Islet of Langerhans (tissue), 1 donor: ENCODE results near the gene FATE1.
A peak's percentile ranks its signal among the peaks of the same experiment; 100 is the strongest.

Experiments used
- FAIRE-seq: peaks from one replicate; lab custom pipeline; 2011; peaks lifted over from hg19 to GRCh38; lab: Jason Lieb, UNC

Gene FATE1

GRCh38 chrX:151743651-151744470 is 28.0 kb downstream of the FATE1 start:
- no peak for FAIRE-seq

DNA sequence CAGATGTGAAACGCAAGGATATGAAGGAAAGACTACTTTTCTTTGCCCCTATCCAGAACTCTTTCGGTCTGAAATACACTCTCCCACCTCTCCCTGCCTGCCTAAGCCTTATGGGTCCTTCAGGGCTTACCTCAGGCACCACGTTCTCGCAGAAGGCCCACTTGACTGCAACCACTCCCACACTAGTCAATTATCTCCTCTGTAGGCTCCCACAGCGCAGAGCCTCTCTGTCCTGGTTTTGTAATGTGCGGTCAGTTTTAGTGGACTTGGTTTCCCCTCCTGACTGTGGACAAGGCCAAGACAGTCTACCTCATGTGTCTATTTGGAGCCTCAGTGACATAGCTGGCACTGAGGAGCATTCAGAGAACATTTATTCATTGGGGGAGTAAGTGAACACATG is 29.8 kb downstream of the FATE1 start:
- no peak for FAIRE-seq

DNA sequence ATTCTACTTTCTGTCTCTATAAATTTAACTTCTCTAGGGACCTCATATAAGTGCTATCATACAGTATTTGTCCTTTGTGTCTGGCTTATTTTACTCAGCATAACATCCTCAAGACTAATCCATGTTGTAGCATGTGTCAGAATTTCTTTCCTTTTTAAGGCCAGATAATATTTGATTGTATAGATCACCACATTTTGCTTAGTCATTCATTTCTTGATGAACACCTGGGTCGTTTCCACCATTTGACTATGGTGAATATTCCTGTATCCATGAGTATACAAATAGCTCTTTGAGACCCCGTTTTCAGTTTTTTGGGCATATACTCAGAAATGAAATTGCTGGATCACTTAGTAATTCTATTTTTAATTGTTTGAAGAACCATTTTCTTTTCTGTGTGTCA is 30.7 kb downstream of the FATE1 start:
- FAIRE-seq, result no peak

- no peak for FAIRE-seq
These were observed 34.7 kb downstream of the FATE1 start for GRCh38 chrX:151750511-151750910.

GRCh38 chrX:151752847-151753246 is 37.0 kb downstream of the FATE1 start:
- no peak for FAIRE-seq

- FAIRE-seq, result no peak
These were observed 37.6 kb downstream of the FATE1 start for GRCh38 chrX:151753313-151754046.

GRCh38 chrX:151754047-151754429 is 38.2 kb downstream of the FATE1 start:
- peak; percentile 41 for FAIRE-seq

GRCh38 chrX:151754641-151755215 is 38.9 kb downstream of the FATE1 start:
- no peak for FAIRE-seq

- no peak for FAIRE-seq
These were observed 43.3 kb downstream of the FATE1 start for GRCh38 chrX:151759041-151759708.

- FAIRE-seq, result no peak
These were observed 47.0 kb downstream of the FATE1 start for GRCh38 chrX:151762802-151763201.

DNA sequence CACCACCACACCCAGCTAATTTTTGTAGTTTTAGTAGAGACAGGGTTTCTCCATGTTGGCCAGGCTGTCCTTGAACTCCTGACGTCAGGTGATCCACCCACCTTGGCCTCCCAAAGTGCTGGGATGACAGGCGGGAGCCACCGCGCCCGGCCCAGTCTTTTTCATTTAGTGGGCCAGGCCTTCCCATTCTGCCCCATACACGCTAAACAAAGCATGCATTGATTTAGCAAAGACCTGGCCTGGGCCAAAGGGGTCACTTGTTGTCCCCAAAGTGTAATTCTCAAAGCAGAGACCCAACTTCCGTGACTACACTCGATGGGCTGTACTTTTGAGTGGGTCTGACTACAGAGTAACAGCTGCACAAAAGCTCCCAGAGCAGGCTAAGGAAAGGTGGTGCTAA is 47.9 kb downstream of the FATE1 start:
- no peak for FAIRE-seq

- FAIRE-seq, result no peak
These were observed 49.2 kb downstream of the FATE1 start for GRCh38 chrX:151765026-151765425.

- no peak for FAIRE-seq
These were observed 55.9 kb downstream of the FATE1 start for GRCh38 chrX:151771726-151772125.
